DMS79 (cell line): ENCODE results near the gene UBALD1.

Experiments used
- DNase-seq: peaks from one replicate; lab custom pipeline; 2025; lab: John Stamatoyannopoulos, UW

Gene UBALD1

GRCh38 chr16:4646773-4647643 lies 32.3 kb upstream of the UBALD1 start:
- DNase-seq = no peak

GRCh38 chr16:4641895-4642294 lies 27.2 kb upstream of the UBALD1 start:
- no peak for DNase-seq

- no peak for DNase-seq
Observed at GRCh38 chr16:4641306-4641687, 26.6 kb upstream of the UBALD1 start.

GRCh38 chr16:4640572-4641305 lies 26.1 kb upstream of the UBALD1 start:
- no peak for DNase-seq

GRCh38 chr16:4639899-4640509 lies 25.3 kb upstream of the UBALD1 start:
- DNase-seq = no peak

GRCh38 chr16:4637501-4638166 lies 22.9 kb upstream of the UBALD1 start:
- no peak for DNase-seq

- DNase-seq = no peak
Observed at GRCh38 chr16:4636196-4636595, 21.5 kb upstream of the UBALD1 start.

- no peak for DNase-seq
Observed at GRCh38 chr16:4634768-4635167, 20.1 kb upstream of the UBALD1 start.

GRCh38 chr16:4633910-4634635 lies 19.4 kb upstream of the UBALD1 start:
- no peak for DNase-seq

GRCh38 chr16:4631444-4631843 lies 16.8 kb upstream of the UBALD1 start:
- no peak for DNase-seq

- no peak for DNase-seq
Observed at GRCh38 chr16:4628283-4628682, 13.6 kb upstream of the UBALD1 start.

GRCh38 chr16:4626396-4626795 lies 11.7 kb upstream of the UBALD1 start:
- DNase-seq = no peak

- DNase-seq = no peak
Observed at GRCh38 chr16:4625560-4626159, 11.0 kb upstream of the UBALD1 start.

GRCh38 chr16:4624827-4625559 lies 10.3 kb upstream of the UBALD1 start:
- no peak for DNase-seq

- peak; percentile 86 for DNase-seq
Observed at GRCh38 chr16:4624015-4624826, 9.5 kb upstream of the UBALD1 start, which contains the start of gene MGRN1. Gene MGRN1, plus strand, starts transcription at chr16:4624826. Its CDS starts 135 bp downstream, at chr16:4624961.

GRCh38 chr16:4623593-4623992 lies 8.9 kb upstream of the UBALD1 start:
- DNase-seq = no peak

GRCh38 chr16:4618645-4619418 lies 4.1 kb upstream of the UBALD1 start:
- DNase-seq = peak; percentile 48

GRCh38 chr16:4617880-4618279 lies 3.2 kb upstream of the UBALD1 start:
- DNase-seq = no peak
